ENCODE measurements around the gene CRISPLD2.

DNA sequence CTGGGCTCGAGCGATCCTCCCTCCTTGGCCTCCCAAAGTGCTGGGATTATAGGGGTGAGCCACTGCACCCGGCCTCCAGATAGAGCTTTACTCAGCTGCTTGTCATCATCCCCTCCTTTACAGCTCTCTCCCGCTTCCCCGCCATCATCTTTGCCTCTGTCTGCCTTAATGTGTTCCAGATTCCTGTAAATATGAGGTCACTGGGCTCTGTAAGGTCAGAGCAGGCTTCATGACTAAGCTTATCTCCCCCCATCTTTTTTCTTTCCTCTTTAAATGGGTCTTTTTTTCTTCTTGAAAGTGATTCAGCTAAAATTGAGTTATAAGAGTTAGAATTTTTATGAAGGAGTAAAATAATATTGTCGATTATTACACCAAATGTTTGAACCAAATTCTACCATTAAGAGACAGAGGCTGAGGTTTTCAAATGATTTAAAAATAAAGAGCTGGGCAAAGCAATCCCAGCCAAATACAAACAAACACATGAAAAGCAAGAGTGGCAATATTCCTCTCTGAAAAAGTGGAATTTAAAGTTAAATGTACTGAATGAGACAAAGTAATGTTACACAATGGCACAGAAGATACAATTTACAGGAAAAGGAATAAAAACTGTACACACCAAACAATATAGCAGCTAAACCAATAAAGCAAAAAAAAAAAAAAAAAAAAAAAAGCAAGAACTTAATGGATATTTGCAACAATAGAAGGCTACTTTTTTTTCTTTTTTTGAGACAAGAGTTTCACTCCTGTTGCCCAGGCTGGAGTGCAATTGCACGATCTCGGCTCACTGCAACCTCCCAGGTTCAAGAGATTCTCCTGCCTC lies 62.1 kb downstream of the CRISPLD2 start:
- TF ChIP-seq POLR2A (IDR thresholded peaks at IDR 0.05; ENCODE audit: low read length) (no peak), GATA1 (IDR thresholded peaks at IDR 0.05; ENCODE audit: low read depth, low read length) (no peak)

Measured in erythroblast (primary cell).